H9 (cell line): ENCODE results near the gene H2BK1. TPM values are rescaled to one million over a fixed set of nuclear protein-coding genes. Genes with fewer than 3 reads are reported as not detected.

Experiments used
- DNase-seq: peaks from one replicate; pipeline ENCODE4 v3.0.0-alpha.2; 2017
- H2AFZ ChIP-seq: one replicate; pipeline ENCODE4 v1.6.1; 2013; ENCODE audit warnings: mild to moderate bottlenecking, low read length, control low read depth, moderate library complexity
- H2AK5ac ChIP-seq: 2 replicates; pipeline ENCODE4 v1.6.1; 2013; ENCODE audit warnings: low read length, control low read depth, mixed read lengths; ENCODE audit not compliant: insufficient read length
- H2BK120ac ChIP-seq: one replicate; pipeline ENCODE4 v1.6.1; 2013; ENCODE audit warnings: low read depth, mild to moderate bottlenecking, low read length, control low read depth, inconsistent platforms; ENCODE audit not compliant: poor library complexity, severe bottlenecking
- H2BK12ac ChIP-seq: 2 replicates; pipeline ENCODE4 v1.6.1; 2013; ENCODE audit warnings: low read length, control low read depth, mixed read lengths, low read depth; ENCODE audit not compliant: insufficient read length
- H2BK15ac ChIP-seq: 2 replicates; pipeline ENCODE4 v1.6.1; 2013; ENCODE audit warnings: low read depth, low read length, control low read depth
- H2BK20ac ChIP-seq: one replicate; pipeline ENCODE4 v1.6.1; 2013; ENCODE audit warnings: low read depth, mild to moderate bottlenecking, low read length, control low read depth, inconsistent platforms; ENCODE audit not compliant: poor library complexity, severe bottlenecking
- H2BK5ac ChIP-seq: 2 replicates; pipeline ENCODE4 v1.6.1; 2013; ENCODE audit warnings: low read length, control low read depth, mixed read lengths; ENCODE audit not compliant: insufficient read length
- H3K14ac ChIP-seq: 2 replicates; pipeline ENCODE4 v1.6.1; 2013; ENCODE audit warnings: low read length, control low read depth; ENCODE audit not compliant: insufficient read depth
- H3K18ac ChIP-seq: 2 replicates; pipeline ENCODE4 v1.6.1; 2013; ENCODE audit warnings: low read depth, mild to moderate bottlenecking, mixed read lengths, low read length, control low read depth; ENCODE audit not compliant: insufficient read length
- H3K23ac ChIP-seq: 2 replicates; pipeline ENCODE4 v1.6.1; 2013; ENCODE audit warnings: low read length, control low read depth, mixed read lengths, low read depth; ENCODE audit not compliant: insufficient read length
- H3K23me2 ChIP-seq: 2 replicates; pipeline ENCODE4 v1.6.1; 2013; ENCODE audit warnings: low read depth, mild to moderate bottlenecking, mixed read lengths, low read length, control low read depth; ENCODE audit not compliant: insufficient read length, poor library complexity, severe bottlenecking
- H3K27ac ChIP-seq: 2 replicates; pipeline ENCODE4 v1.5.1; 2013; ENCODE audit warnings: low read length, control low read depth, mixed read lengths, low read depth; ENCODE audit not compliant: insufficient read length
- H3K27me3 ChIP-seq: 2 replicates; pipeline ENCODE4 v1.6.1; 2013; ENCODE audit warnings: low read length, control low read depth, inconsistent platforms; ENCODE audit not compliant: insufficient read depth
- H3K4ac ChIP-seq: 2 replicates; pipeline ENCODE4 v1.6.1; 2013; ENCODE audit warnings: low read depth, mild to moderate bottlenecking, control low read depth, inconsistent platforms, low read length, moderate library complexity
- H3K4me1 ChIP-seq: 2 replicates; pipeline ENCODE4 v1.6.1; 2013; ENCODE audit warnings: low read length, control low read depth, inconsistent platforms; ENCODE audit not compliant: insufficient read depth
- H3K4me2 ChIP-seq: 2 replicates; pipeline ENCODE4 v1.6.1; 2013; ENCODE audit warnings: low read length, control low read depth, mixed read lengths; ENCODE audit not compliant: insufficient read length, insufficient read depth
- H3K56ac ChIP-seq: 2 replicates; pipeline ENCODE4 v1.6.1; 2013; ENCODE audit warnings: low read depth, mild to moderate bottlenecking, mixed read lengths, low read length, control low read depth; ENCODE audit not compliant: insufficient read length
- H3K79me1 ChIP-seq: 2 replicates; pipeline ENCODE4 v1.6.1; 2013; ENCODE audit warnings: low read depth, mild to moderate bottlenecking, moderate library complexity, low read length, control low read depth, inconsistent platforms; ENCODE audit not compliant: insufficient read depth, poor library complexity, severe bottlenecking
- H3K79me2 ChIP-seq: 2 replicates; pipeline ENCODE4 v1.6.1; 2013; ENCODE audit warnings: low read length, control low read depth, inconsistent platforms; ENCODE audit not compliant: insufficient read depth
- H3K9ac ChIP-seq: 2 replicates; pipeline ENCODE4 v1.6.1; 2013; ENCODE audit warnings: low read length, control low read depth, mixed read lengths; ENCODE audit not compliant: insufficient read length; ENCODE audit errors: extremely low read depth
- H3K9me3 ChIP-seq: one replicate; pipeline ENCODE4 v1.6.1; 2013; ENCODE audit warnings: low read depth, low read length, inconsistent platforms; ENCODE audit not compliant: control insufficient read depth
- H3T11ph ChIP-seq: one replicate; pipeline ENCODE4 v1.6.1; 2013; ENCODE audit warnings: mild to moderate bottlenecking, low read length, control low read depth, inconsistent platforms
- H4K20me1 ChIP-seq: one replicate; pipeline ENCODE4 v1.6.1; 2013; ENCODE audit not compliant: control insufficient read depth, insufficient read length, insufficient read depth
- H4K5ac ChIP-seq: 2 replicates; pipeline ENCODE4 v1.6.1; 2013; ENCODE audit warnings: low read depth, mild to moderate bottlenecking, mixed read lengths, low read length, control low read depth; ENCODE audit not compliant: insufficient read length
- H4K8ac ChIP-seq: replicated peaks from 2 replicates; pipeline ENCODE4 v1.6.1; 2013; ENCODE audit warnings: low read length, control low read depth, mixed read lengths, low read depth; ENCODE audit not compliant: insufficient read length
- H4K91ac ChIP-seq: 2 replicates; pipeline ENCODE4 v1.6.1; 2013; ENCODE audit warnings: low read depth, mild to moderate bottlenecking, moderate library complexity, mixed read lengths, low read length, control low read depth; ENCODE audit not compliant: insufficient read length
- H3K27ac Mint-ChIP-seq, 3 experiments: 2 replicates in 2 of 3; 3 replicates in 1 of 3; pipeline ENCODE4 v1.8.0; 2020 to 2021; ENCODE audit warnings: mixed read lengths in 3 of 3, mild to moderate bottlenecking in 1 of 3, moderate library complexity in 1 of 3
- H3K27me3 Mint-ChIP-seq: 2 replicates; pipeline ENCODE4 v1.8.0; 2021; ENCODE audit warnings: low read depth, mild to moderate bottlenecking, moderate library complexity, mixed read lengths
- H3K36me3 Mint-ChIP-seq, 3 experiments: 2 replicates in 2 of 3; 3 replicates in 1 of 3; pipeline ENCODE4 v1.8.0; 2020 to 2021; ENCODE audit warnings: low read depth in 3 of 3, mixed read lengths in 3 of 3; ENCODE audit not compliant: insufficient read depth in 1 of 3
- H3K4me1 Mint-ChIP-seq, 2 experiments: 2 replicates each; pipeline ENCODE4 v1.8.0; 2020; ENCODE audit warnings: mixed read lengths in 2 of 2
- H3K4me3 Mint-ChIP-seq, 2 experiments: 2 replicates in 1 of 2; 3 replicates in 1 of 2; pipeline ENCODE4 v1.8.0; 2020 to 2021; ENCODE audit warnings: mild to moderate bottlenecking in 2 of 2, mixed read lengths in 2 of 2, moderate library complexity in 1 of 2
- H3K9me3 Mint-ChIP-seq, 2 experiments: 2 replicates in 1 of 2; 3 replicates in 1 of 2; pipeline ENCODE4 v1.8.0; 2020; ENCODE audit warnings: mild to moderate bottlenecking in 2 of 2, mixed read lengths in 2 of 2, moderate library complexity in 1 of 2
- CTCF ChIP-seq: fragments of 200-600 bp; sonication (generic); conservative IDR thresholded peaks from 3 replicates; pipeline ENCODE4 v1.8.0; 2021; ENCODE audit warnings: antibody characterized with exemption, mild to moderate bottlenecking
- WGBS: extraction: QIAGEN DNeasy Blood & Tissue Kit; methylation state at CpG from one replicate; pipeline ENCODE4 v1.1.7; 2013; ENCODE audit warnings: missing lambda C conversion rate, low lambda C conversion rate, mixed read lengths; ENCODE audit not compliant: insufficient read length; ENCODE audit errors: extremely low coverage; 5-methylcytosine and 5-hydroxymethylcytosine counted together
- total RNA-seq: library from RNA; stranded (reverse); gene quantifications from 2 replicates; pipeline ENCODE4 v1.2.1, GENCODE V29; 2021

The H2BK1 gene
- total RNA-seq, 1 experiment from 2014 or later = not detected

- Histone ChIP-seq H2BK5ac (no peak overlapping the region), H4K20me1 (no peaks in the 10 kb centered on the region), H3K4me1 (peaks cover 4% of the 10 kb centered on the region; the same call in 1 of the 2 replicates), H3T11ph (no peak overlapping the region), H3K18ac (no peak overlapping the region), H3K23me2 (peaks cover 12% of the 10 kb centered on the region), H4K91ac (no peak overlapping the region), H3K4me2 (no peak overlapping the region), H3K79me2 (no peaks in the 10 kb centered on the region), H3K14ac (no peak overlapping the region), H3K27ac (no peak overlapping the region), H3K27me3 (peaks cover 19% of the 10 kb centered on the region; the same call in 1 of the 2 replicates), H3K79me1 (no peaks in the 10 kb centered on the region), H4K8ac (no peak overlapping the region), H3K56ac (no peak overlapping the region), H2BK12ac (no peak overlapping the region), H2BK15ac (no peak overlapping the region), H2BK120ac (no peak overlapping the region), H3K23ac (no peak overlapping the region), H4K5ac (no peak overlapping the region), H3K4ac (no peak overlapping the region), H2AK5ac (no peak overlapping the region), H2AFZ (no peak overlapping the region), H3K9me3 (no peaks in the 10 kb centered on the region), H3K9ac (no peak overlapping the region), H2BK20ac (no peak overlapping the region)
- H3K36me3 Mint-ChIP-seq = no peaks in the 10 kb centered on the region
- no CpG with 5 or more reads among the region's 4 CpGs for WGBS
- peaks cover 75% of the 10 kb centered on the region for H3K27me3 Mint-ChIP-seq
- no peak for DNase-seq
- H3K27ac Mint-ChIP-seq = no peak overlapping the region
- H3K4me1 Mint-ChIP-seq = peaks cover 55 to 66% of the 10 kb centered on the region in 2 experiments
- H3K9me3 Mint-ChIP-seq = no peaks in the 10 kb centered on the region; a peak in 1 of 5 replicates
- peak overlapping the region in 1 of 2 experiments; percentile 92; a peak in 4 of 5 replicates for H3K4me3 Mint-ChIP-seq
- TF ChIP-seq CTCF = no peak
These were observed 36.7 kb upstream of the H2BK1 start for GRCh38 chr7:151246851-151247580.
